AG09319 (cell line): ENCODE results near the gene INPP4B.

ENCODE experiments used
- DNase-seq: peaks from one replicate; pipeline ENCODE4 v3.0.0-alpha.2; 2010; ENCODE audit warnings: low read depth; ENCODE audit errors: extremely low read depth
- TF ChIP-seq, protein P1 (sequence below): IDR thresholded peaks from 2 replicates; pipeline ENCODE4 v1.5.1; 2011; ENCODE audit warnings: low read depth, mild to moderate bottlenecking, inconsistent platforms, low read length, moderate library complexity

Gene INPP4B

DNA sequence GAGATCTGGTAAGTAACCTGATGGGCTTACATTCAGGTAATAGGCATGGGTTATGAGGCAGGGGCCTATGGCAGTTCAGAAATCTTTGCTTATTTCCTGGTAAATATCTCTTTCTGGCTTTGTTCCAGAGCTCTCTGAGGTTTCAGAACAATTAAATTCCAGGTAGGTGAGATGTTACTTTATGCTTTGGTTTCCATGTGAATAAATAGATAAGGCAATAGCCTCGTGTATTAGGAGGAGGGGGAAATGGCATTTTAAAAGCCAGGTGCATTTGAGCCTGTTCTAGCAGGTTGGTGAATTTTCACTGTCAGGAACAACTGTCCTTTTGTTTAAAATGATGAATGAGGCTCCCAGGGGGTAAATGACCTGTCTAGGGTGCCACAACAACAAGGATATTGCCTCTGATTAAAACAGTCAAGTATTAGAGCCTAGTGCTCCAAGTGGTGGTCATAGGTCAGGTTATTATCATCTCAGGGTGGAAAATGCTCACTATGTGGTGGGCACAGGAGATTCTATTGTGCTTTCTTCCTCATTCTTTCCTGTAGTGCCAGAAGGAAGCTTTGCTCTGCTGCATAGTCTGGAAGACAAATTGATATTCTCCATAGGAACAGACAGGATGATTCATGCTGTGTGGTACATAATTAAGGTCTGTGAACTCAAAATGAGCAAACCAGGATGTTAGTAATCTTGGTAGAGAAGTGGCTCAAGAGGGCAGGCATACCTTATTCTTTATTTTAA lies 296.2 kb downstream of the INPP4B start:
- DNase-seq = no peak
- TF ChIP-seq, protein P1, sequence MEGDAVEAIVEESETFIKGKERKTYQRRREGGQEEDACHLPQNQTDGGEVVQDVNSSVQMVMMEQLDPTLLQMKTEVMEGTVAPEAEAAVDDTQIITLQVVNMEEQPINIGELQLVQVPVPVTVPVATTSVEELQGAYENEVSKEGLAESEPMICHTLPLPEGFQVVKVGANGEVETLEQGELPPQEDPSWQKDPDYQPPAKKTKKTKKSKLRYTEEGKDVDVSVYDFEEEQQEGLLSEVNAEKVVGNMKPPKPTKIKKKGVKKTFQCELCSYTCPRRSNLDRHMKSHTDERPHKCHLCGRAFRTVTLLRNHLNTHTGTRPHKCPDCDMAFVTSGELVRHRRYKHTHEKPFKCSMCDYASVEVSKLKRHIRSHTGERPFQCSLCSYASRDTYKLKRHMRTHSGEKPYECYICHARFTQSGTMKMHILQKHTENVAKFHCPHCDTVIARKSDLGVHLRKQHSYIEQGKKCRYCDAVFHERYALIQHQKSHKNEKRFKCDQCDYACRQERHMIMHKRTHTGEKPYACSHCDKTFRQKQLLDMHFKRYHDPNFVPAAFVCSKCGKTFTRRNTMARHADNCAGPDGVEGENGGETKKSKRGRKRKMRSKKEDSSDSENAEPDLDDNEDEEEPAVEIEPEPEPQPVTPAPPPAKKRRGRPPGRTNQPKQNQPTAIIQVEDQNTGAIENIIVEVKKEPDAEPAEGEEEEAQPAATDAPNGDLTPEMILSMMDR = no peak

DNA sequence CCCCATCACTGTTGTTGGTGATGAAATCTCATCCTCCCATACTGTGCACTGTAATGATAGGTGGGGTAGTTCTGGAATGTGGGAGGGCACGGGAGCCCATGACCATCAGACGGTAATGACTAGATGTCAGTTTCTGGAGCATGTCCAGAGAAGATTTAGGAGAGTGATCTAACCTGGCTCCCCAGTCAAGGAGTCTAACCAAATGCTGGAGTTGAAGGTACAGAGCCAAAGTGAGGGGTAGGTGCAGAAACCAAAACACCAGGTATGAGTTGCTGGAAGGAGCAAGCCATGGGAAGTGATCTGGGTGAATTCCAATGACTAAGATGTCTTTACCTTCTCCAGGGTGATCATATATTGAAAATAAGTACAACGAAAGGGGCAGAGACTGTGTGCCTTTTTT lies 296.9 kb downstream of the INPP4B start:
- TF ChIP-seq, protein P1 = no peak

DNA sequence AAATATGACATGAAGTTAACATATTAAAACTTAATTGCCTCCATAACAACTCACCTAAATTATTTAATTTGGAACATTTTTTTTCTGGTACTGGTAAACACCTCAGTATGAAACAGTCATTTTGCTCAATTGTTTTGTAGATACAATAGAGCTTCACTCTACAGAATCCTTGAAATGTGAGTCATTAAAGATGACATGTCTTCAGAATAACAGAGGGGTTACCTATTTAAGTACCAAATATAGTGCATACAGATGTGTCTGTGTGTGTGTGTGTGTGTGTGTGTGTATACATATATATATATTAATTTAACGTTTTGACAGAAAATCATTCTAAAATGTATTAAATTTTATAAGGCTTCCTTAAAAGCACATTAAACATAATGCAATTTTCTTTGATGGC lies 297.6 kb downstream of the INPP4B start:
- no peak for DNase-seq

More for the DNA sequence above, 296.9 kb downstream of the INPP4B start:
- no peak for DNase-seq

DNA sequence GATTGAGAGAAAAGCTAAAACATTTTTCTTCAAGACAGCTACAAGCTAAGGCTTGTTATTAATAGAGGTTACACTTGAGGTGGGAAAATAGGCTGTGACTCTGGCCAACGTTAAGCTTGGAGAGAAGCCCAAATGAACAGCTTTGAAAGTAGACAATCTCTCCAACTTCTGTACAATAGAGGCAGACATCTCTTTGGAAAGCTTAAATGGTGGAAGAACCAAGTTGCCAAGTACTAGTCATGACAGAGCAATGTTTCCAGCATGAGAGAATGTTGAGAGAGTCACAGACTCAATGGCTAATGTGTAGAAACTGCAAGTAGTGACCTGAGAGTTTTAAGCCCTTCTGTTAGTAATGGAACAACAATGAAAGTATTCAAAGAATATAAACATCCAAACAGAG lies 298.1 kb downstream of the INPP4B start:
- TF ChIP-seq, protein P1 = no peak
- no peak for DNase-seq

More for the DNA sequence above, 297.6 kb downstream of the INPP4B start:
- TF ChIP-seq, protein P1 = no peak

DNA sequence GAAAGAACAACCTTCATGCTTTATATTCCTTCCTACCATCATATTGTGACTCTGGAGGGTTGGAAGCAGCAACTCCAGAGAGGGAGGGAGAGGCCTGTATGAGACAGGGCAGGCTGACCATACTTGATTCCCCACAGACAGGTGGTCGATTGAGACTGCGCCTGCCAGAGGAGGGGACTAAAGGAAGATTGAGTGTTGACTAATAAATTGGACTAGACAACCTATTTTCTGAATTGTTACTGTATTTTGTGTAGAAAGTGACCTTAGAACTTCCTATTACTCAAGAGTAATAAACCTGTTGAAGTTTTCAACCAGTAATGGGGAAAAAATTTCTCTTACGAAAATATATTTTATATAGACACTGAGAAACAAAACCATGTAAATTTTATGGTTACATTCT lies 301.5 kb downstream of the INPP4B start:
- TF ChIP-seq, protein P1 = no peak
- no peak for DNase-seq

DNA sequence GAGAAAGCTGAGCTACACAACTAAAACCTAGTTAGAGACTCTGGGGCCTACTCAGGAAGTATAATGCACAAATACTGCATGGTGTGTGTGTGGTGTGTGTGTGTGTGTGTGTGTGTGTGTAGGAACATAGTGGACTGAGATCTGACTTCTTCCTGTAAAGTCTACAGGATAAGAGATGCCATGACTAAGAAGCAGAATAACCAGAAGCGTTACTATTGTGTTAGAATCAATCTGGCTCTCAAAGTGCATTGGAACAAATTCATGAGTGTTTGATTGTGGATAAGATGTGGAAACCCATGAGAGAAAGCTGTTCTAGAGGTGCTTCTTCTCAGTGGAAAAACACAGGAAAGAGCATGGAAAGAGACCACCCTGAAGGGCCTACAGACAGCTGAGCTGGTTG lies 302.1 kb downstream of the INPP4B start:
- TF ChIP-seq, protein P1 = no peak
- DNase-seq = no peak

DNA sequence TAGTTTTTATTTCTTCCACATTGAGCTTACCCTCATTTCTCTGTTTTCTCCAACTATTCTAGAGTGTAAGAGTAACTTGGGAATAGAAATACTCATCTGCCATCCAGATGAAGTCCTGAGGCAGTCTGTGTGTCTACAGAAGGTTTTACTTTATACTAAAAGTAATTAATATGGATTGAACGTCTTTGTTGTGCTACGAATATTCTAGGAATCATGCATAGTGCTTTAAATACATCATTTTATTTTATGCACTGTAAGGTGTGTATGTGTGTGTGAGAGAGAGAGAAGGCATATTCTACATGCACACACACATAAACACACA lies 305.7 kb downstream of the INPP4B start:
- DNase-seq = no peak
- TF ChIP-seq, protein P1 = no peak
